Pons (tissue), 1 donor: ENCODE measurements around the gene HLA-G.
"Not testable (repeated sequence)": the region's sequence is repeated elsewhere in the genome, so short reads cannot be mapped to it uniquely, and the experiment has no call there.

ENCODE experiments used
- DNase-seq: peaks from one replicate; pipeline ENCODE4 v3.0.0-alpha.2; 2016; ENCODE audit warnings: low spot score

Gene HLA-G

GRCh38 chr6:29872791-29873190 is 45.2 kb downstream of the HLA-G start:
- DNase-seq: no peak

GRCh38 chr6:29875257-29875656 is 47.6 kb downstream of the HLA-G start:
- no peak for DNase-seq

GRCh38 chr6:29875734-29876133 is 48.1 kb downstream of the HLA-G start:
- not testable (repeated sequence) for DNase-seq
